Activated naive CD4-positive, alpha-beta T cell treated with Interleukin-2 at 50 U/mL for 16 hours (primary cell): ENCODE data around the gene SPDYE2.
"Not testable (repeated sequence)": the region's sequence is repeated elsewhere in the genome, so short reads cannot be mapped to it uniquely, and the experiment has no call there.

Experiments used
- DNase-seq: peaks from one replicate; pipeline ENCODE4 v3.0.0-alpha.2; 2020

The SPDYE2 gene, protein sequence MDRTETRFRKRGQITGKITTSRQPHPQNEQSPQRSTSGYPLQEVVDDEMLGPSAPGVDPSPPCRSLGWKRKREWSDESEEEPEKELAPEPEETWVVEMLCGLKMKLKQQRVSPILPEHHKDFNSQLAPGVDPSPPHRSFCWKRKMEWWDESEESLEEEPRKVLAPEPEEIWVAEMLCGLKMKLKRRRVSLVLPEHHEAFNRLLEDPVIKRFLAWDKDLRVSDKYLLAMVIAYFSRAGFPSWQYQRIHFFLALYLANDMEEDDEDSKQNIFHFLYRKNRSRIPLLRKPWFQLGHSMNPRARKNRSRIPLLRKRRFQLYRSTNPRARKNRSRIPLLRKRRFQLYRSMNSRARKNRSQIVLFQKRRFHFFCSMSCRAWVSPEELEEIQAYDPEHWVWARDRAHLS

DNA sequence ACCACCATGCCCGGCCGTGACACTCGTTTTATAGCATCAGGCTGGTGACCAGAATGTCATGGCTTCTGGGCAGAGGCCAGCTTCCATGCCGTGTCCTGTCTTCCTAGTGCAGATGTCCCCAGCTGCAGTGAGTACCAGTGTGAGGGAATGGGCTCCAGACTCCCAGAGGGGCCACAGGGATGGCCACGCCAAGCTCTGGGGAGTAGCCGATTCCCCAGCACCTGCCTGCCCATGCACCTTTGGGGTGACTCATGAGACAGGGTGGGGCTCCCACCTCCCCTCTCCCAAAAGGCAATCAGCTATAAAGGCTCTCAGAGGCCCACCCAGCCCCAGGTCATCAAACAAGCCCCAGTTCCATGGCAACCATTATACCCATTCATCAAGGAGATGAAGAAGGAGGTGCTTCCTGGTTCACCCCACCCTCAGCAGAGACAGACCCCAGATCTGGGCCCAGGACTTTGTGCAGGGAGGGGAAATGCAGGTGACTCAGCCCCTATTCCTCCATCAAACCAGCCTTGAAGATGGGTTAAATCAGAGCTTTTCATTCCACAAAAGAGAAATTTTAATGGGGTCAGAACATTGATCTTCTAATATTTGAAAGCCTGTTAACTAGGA, at the start of gene SPDYE2:
TSS of gene SPDYE2 (plus strand) at position 419 of the 615 bp plus-strand sequence. CDS start 2,030 bp downstream, outside the sequence.
- not testable (repeated sequence) for DNase-seq

DNA sequence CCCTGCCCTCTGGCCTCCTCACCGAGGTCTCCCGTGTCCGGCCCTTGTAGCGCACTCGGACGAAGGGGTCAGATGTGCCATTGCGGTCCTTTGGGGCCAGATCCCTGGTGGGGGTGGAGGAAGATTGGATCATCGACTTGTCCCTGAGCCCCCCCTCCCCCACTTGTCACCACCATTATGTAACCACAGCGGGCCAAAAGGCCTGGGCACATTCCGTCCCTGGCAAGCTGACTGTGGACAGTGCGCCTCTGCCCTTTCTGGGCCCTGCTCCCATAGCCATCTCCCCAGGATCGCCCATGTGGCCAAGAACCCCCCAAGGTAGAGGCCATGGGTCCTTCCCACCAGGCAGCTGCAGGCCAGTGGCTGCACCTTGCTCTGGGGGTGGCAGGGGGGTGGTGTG, 47.9 kb upstream of the SPDYE2 start:
- not testable (repeated sequence) for DNase-seq

DNA sequence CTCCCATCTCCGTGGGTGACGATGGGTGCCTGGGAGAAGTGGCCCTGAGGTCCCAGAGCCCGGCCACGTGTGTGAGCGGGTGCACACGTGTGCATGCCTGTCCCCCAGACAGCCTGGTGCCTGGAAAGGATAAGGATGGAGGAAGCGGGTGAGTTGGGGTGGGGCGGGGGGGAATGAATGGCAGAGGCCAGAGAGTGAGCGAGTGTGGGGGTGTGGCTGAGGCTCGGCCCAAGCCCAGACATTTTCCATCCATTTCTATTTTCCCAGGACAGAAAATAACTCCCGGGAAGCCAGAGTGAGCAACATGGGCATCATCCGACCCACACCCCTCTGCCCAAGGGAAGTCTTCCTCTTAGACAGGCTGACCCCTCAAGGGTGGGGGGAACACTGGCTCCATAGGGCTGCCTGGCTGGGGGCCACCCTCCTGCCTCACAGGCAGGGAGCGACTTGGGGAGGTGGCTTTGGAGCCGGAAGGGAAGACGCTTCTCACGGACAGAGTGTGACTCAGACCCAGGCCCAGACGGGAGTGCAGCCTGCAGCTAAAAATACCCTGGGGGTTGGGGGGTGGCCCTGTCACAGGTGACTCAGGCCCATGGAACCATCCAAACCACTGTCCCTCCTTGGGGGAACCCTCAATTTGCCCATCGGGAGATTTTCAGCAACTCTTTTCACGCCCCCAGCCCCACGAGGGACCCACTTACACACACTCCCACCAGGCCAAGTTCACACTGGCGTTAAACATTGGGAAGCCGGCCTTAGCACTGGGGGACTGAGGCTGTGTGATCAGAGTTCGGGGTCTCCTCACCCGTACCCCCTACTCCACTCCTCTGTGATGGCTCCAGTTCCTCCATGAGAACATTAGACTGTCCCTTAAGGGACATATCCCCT, 45.5 kb upstream of the SPDYE2 start:
- not testable (repeated sequence) for DNase-seq

DNA sequence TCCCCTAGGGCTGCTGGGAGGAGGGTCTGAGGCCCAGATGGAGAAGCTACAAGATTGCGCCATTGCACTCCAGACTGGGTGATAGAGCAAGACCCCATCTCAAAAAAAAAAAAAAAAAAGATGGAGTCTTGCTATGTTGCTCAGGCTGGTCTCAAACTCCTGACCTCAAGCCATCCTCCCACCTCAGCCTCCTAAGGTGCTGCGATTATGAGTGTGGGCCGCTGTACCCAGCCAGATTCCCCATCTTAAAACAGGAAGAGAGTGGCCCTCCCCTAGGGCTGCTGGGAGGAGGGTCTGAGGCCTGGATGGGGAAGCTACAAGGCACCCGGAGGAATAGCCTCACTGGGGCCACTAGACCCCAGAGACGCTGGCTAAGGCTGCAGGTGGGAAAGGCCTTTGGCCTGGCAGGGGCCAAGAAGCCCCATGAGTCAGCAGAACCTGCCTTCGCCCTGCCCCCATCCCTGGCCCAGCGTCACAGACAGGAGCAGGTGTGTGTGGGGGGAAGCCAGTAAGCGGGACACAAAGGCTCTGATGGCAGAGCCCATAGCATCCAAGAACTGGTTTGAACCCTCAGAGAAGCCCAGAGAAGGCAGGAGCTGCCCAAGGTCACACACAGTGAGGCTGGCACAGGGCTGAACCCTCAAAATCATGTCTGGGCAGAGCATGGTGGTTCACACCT, 43.5 kb upstream of the SPDYE2 start:
- not testable (repeated sequence) for DNase-seq

DNA sequence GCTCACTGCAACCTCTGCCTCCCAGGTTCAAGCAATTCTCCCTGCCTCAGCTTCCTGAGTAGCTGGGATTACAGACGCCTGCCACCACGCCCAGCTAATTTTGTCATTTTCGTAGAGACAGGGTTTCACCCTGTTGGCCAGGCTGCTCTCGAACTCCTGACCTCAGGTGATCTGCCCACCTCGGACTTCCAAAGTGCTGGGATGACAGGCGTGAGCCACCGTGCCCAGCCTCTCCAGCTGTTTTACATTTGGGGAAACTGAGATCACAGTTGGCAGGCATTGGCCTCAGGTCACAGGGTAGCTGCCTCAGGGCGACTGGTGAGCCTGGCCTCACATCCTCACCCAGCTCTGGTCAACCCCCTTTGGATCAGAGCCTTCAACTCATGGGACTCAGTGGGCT, 40.5 kb upstream of the SPDYE2 start:
- DNase-seq, result not testable (repeated sequence)

DNA sequence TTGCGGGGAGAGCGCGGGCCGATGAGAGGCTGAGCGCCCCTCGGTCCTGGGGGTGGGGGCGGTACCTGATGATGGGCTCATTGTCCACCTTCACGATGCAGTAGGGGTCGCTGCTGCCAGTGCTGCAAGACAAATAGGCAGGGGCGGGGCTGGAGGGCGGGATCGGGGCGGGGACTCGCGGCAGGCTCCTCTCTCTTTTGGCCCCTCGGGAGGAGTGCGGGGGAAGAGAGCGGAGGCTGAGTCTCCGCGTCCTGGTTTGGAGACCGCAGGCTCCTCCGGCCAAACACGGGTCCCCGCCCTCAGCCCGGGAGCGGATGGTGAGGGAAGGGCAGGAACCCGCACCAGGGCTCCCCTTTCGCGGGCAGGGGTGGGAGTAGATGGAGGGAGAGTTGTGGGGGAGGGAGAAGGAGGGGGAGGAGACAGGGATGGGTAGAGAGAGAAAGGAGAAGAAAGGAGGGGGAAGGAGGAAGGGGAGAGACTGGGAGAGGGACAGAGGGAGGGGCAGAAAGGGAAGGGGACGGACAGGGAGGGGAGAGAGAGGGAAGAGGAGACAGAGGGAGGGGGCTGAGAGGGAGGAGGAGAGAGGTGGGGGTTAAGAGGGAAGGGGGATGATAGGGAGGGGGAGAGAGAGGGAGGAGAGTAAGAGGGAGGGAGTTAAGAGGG, 39.0 kb upstream of the SPDYE2 start:
- not testable (repeated sequence) for DNase-seq

DNA sequence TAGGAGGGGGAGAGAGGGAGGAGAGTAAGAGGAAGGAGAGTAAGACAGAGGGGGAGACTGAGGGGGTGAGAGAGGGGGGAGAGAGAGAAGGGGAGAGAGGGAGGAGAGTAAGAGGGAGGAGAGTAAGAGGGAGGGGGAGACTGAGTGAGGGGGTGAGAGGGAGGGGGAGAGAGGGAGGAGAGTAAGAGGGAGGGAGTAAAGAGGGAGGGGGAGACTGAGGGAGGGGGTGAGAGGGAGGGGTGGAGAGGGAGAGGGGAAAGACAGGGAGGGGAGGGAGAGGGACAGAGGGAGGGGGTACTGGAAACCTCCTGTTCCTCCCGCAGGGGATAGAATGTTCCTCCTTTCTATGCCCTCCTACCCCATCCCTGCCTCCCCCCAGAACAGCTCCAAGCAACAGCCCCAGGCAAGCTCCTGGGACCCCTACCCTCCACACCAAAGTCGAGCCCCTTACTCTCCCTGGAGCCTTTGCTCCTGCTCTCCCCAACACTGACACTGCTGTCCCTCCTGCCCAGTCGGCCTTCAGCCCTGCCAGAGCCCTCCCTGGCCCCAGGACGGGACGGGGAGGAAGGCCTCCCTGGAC, 38.3 kb upstream of the SPDYE2 start:
- not testable (repeated sequence) for DNase-seq

DNA sequence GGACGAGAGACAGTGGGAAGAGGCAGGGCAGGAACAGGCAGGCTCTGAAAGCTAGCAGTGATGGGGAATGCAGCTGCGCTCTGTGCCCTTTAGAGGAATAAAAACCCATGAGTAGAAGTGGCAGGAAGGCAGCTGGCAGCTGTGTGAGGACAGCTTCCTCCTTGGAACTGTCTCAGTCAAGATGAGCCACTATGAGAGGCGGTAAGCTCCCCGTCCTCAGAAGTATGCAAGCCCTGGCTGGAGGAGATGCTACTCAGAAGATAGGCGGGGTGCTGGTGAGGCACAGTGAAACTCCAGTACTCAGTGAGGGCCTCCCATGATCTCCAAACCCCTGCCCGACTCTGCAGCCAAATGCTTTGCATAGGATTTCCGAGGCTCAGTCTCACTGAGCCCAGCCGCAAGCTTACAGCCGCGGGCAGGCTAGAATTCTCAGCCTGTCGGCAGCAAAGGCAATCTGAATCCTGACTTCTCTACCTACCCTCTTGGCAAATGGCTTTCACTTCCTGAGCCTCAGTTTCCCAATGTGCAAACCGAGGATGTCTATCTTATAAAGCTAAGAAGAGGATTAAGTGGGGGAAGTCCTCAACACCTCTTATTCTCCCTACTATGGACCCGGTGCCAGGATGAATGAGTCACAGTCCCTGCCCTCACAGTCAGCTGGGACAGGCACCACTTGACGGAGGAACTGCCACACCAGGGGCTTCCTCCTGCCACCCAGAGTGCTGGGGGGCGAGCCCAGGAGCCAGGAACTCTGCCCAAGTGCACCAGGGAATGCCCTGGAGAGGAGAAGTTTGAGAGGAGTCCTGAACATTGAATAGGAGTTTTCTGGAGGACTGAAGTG, 35.9 kb upstream of the SPDYE2 start:
- DNase-seq, result not testable (repeated sequence)

DNA sequence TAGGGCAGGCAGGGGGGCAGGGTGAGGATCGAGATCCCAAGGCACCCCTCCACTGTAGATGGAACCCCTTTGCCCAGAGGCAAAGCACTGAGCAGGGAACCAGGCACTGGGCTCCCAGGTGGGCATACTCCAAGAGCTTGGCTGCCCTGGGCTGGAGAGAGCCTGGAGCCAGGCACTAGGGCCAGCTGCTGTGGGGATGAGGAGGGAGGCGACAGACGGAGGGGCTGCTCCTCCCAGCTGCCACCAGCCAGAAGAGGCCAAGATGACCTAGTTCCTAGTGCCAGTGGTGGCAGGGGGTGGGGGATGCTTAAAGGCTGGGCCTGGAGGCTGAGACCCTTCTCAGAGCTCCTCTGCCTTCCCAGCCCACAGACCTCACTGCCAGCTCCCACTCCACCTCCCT, 35.1 kb upstream of the SPDYE2 start:
- DNase-seq, result not testable (repeated sequence)

DNA sequence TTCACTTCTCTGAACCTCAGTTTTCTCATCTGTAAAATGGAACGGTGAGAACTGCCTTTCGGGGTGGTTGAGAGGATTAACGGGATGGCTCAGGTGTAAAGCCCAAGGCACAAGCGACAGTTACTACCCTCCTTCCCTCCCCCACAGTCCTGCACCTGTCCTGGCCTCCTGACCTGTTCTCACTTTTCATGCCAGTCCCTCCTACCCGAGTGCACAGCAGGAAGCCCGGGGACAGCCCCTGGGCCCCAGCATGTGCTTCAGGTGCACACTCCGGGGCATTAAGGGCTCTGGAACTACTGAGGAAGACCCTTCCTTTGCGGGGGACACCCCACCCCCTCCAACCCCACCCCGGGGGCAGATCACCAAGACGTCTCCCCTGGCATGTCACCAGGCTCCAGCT, 34.1 kb upstream of the SPDYE2 start:
- not testable (repeated sequence) for DNase-seq

DNA sequence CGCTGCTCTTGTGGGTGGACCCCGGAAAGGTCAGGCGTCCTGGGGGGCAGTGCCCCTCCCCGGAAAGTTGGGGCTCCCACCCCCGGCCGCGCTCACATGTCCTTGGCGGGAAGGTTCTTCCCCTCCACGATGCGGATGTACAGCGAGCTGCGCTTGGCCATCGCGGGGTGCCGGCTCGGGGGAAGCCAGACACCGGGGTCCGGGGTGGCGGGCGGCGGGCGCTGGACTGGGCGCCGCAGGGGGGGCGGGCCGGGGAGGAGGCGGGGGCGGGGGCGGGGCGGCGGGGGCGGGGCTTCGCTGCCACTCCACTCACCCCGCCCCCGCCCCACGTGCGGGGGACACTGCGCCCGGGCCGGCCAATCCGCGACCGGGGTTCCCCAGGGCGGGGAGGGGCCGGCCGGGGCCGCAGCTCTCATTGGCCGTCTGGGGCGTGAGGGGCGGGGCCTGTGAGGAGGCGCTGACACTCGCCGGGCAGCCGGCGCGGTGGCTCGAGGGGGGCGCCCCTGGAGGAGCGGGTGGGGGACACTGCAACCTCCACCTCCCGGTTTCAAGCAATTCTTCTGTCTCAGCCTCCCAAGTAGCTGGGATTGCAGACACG, 33.4 kb upstream of the SPDYE2 start, which contains the start of gene RASA4B:
TSS of gene RASA4B (minus strand) at position 228 of the 598 bp plus-strand sequence. CDS start at position 161, 67 bp downstream.
- not testable (repeated sequence) for DNase-seq

DNA sequence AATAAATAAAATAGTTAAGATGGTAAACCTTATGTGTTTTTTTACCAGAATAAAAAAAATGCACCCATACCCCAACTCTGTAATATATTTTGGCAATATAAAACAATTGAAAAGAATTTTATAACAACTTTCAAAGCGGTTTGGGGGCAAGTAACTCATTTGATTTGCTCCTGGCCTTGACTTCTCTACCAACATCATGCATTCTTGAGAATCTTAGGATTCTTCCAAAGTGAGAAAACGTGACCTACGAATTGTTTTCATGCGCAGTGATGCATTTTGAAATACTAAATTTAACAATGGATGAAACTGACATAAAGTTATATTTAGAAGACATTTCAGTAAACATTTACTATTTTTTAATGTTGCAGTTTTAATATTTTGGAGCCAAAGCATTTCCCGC, 30.2 kb upstream of the SPDYE2 start:
- DNase-seq, result not testable (repeated sequence)

DNA sequence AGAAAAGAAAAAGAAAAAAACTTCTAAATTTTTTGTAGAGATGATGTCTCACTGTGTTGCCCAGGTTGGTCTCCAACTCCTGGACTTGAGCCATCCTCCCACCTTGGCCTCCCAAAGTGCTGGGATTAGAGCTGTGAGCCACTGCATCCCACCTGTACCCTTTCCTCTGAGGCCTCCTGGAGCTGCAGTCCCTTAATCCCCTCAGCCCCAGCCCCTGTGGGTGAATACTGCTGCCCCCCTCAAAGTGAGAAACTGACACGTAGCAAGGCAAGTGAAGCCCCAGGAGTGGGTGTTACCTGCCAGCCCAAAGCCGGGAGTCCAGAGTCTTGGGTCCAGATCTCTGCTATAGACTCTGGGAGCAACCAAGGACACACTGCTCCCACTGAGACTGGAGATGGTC, 26.2 kb upstream of the SPDYE2 start:
- DNase-seq, result not testable (repeated sequence)

DNA sequence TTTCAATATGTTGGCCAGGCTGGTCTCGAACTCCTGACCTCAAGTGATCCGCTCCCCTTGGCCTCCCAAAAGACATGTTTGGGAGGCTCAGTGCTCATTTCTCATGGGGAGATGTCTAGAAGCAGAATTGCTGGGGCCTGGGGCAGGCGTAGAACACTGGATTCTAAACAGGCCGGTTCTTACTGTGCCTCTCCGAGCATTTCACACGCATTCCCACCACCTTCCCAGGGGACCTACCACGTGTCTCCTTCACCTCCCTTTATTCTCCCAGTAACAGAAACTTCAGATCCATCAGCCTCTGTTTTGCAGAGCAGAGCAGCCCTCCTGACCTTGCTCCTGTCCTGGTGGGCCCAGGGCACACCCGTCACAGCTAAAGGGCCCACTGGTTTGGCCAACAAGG, 23.8 kb upstream of the SPDYE2 start:
- DNase-seq, result not testable (repeated sequence)

DNA sequence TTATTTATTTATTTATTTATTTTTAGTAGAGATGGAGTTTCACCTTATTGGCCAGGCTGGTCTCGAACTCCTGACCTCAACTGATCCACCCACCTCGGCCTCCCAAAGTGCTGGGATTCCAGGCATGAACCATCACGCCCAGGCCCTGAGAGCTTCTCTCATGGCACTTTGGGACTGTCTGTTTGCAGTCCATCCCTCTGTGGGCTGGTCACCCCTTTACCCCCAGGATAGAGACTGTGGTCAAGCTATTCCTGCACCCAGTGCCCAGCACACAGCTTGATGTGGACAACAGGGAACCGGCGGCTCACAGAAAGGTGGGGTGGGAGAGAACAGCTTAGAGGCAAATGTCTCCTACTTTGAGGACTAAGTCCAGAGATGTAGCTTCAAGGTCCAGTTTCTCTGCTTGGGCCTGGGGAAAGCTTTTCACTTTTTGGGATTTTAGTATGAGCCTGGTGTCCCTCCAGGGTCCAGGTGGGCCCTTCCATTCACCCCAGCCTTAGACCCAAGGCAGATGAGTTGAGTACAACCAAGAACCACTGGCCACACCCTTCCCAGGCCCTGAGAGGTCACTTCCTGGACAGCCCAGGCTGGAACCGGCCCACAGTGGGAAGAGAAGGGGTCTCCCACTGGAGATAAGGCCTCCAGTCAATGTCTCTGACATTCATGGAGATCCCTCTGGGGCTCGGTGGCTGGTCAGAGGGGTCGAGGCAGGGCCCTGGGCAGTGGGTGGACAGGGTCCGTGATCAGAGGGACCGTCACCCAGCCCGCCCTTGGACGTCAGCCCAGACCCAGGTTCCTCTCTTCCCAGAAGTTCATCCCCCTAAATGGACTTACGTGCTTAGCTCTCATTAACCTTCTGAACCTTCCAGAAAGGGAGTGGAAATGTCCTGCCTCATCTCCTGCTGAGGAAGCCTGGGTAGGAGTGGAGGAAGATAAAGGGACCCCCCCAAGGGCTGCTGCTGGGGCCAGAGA, 22.9 kb upstream of the SPDYE2 start:
- DNase-seq, result not testable (repeated sequence)

DNA sequence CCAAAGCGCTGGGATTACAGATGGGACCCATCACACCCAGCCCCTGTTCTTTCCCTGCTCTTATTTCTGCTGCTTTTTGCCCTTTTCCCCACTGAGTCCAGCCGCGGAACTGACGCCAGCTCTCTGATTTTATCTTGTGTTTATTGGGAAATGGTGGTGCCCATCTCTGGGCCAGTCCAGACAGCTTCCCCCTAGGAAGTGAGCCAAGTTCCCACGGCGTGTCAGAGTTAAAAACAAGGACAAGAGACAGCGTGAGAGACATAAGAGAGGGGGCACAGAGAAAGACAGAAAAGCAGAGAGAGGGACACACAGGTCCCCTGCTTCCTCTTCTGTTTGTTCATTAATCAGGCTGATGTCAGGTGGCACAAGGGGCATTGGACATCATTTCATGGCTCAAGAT, 19.4 kb upstream of the SPDYE2 start:
- not testable (repeated sequence) for DNase-seq

DNA sequence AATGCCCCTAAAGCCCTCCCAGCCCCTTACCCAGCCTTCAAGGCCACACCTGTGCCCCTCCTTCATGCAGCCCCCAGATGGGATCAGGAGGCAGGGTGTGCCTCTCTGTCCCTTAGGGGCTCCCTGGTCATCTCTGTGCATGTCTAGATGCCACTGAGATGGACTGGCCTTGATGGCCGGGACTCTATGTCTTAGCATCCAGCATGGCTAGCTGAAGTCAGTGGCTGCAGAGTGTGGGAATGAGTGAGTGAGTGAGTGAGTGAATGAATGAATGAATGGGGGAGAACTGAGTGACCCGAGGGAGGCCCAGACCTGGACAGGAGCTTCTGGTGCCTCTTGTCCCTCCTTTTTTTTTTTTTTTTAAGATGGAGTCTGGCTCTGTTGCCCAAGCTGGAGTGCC, 18.9 kb upstream of the SPDYE2 start:
- DNase-seq, result not testable (repeated sequence)

DNA sequence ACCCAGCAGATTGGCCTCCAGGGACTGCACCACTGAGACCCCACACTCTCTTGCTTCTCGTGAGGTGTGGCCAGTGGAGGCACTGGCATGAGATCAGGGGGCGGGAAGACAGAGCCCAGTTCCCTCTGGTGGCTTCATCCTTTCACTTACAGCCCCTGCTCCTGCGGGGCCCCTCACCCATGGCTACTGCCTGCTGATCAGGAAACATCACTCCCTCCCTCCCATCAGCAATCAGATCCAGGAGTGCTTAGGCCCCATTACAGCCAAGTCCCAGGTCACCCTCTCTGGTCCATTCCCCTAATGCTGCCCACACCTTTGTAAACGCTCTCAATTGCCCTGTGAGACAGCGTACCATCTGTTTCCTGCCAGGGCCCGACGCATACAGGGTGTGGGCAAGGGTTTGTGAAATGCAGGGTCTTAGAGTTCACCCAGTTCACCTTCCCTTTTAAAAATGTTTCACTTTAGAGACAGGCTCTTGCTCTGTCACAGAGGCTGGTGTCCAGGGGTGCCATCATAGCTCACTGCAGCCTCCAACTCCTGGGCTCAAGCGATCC, 15.9 kb upstream of the SPDYE2 start:
- not testable (repeated sequence) for DNase-seq
